H9 (cell line): ENCODE results near the gene C11orf86. TPM values are rescaled to one million over a fixed set of nuclear protein-coding genes. Genes with fewer than 3 reads are reported as not detected.

Experiments
- DNase-seq: peaks from one replicate; pipeline ENCODE4 v3.0.0-alpha.2; 2017
- H2AFZ ChIP-seq: one replicate; pipeline ENCODE4 v1.6.1; 2013; ENCODE audit warnings: mild to moderate bottlenecking, low read length, control low read depth, moderate library complexity
- H2AK5ac ChIP-seq: 2 replicates; pipeline ENCODE4 v1.6.1; 2013; ENCODE audit warnings: low read length, control low read depth, mixed read lengths; ENCODE audit not compliant: insufficient read length
- H2BK120ac ChIP-seq: one replicate; pipeline ENCODE4 v1.6.1; 2013; ENCODE audit warnings: low read depth, mild to moderate bottlenecking, low read length, control low read depth, inconsistent platforms; ENCODE audit not compliant: poor library complexity, severe bottlenecking
- H2BK12ac ChIP-seq: 2 replicates; pipeline ENCODE4 v1.6.1; 2013; ENCODE audit warnings: low read length, control low read depth, mixed read lengths, low read depth; ENCODE audit not compliant: insufficient read length
- H2BK15ac ChIP-seq: 2 replicates; pipeline ENCODE4 v1.6.1; 2013; ENCODE audit warnings: low read depth, low read length, control low read depth
- H2BK20ac ChIP-seq: one replicate; pipeline ENCODE4 v1.6.1; 2013; ENCODE audit warnings: low read depth, mild to moderate bottlenecking, low read length, control low read depth, inconsistent platforms; ENCODE audit not compliant: poor library complexity, severe bottlenecking
- H2BK5ac ChIP-seq: 2 replicates; pipeline ENCODE4 v1.6.1; 2013; ENCODE audit warnings: low read length, control low read depth, mixed read lengths; ENCODE audit not compliant: insufficient read length
- H3K14ac ChIP-seq: 2 replicates; pipeline ENCODE4 v1.6.1; 2013; ENCODE audit warnings: low read length, control low read depth; ENCODE audit not compliant: insufficient read depth
- H3K18ac ChIP-seq: 2 replicates; pipeline ENCODE4 v1.6.1; 2013; ENCODE audit warnings: low read depth, mild to moderate bottlenecking, mixed read lengths, low read length, control low read depth; ENCODE audit not compliant: insufficient read length
- H3K23ac ChIP-seq: 2 replicates; pipeline ENCODE4 v1.6.1; 2013; ENCODE audit warnings: low read length, control low read depth, mixed read lengths, low read depth; ENCODE audit not compliant: insufficient read length
- H3K23me2 ChIP-seq: 2 replicates; pipeline ENCODE4 v1.6.1; 2013; ENCODE audit warnings: low read depth, mild to moderate bottlenecking, mixed read lengths, low read length, control low read depth; ENCODE audit not compliant: insufficient read length, poor library complexity, severe bottlenecking
- H3K27ac ChIP-seq: 2 replicates; pipeline ENCODE4 v1.5.1; 2013; ENCODE audit warnings: low read length, control low read depth, mixed read lengths, low read depth; ENCODE audit not compliant: insufficient read length
- H3K27me3 ChIP-seq: 2 replicates; pipeline ENCODE4 v1.6.1; 2013; ENCODE audit warnings: low read length, control low read depth, inconsistent platforms; ENCODE audit not compliant: insufficient read depth
- H3K4ac ChIP-seq: 2 replicates; pipeline ENCODE4 v1.6.1; 2013; ENCODE audit warnings: low read depth, mild to moderate bottlenecking, control low read depth, inconsistent platforms, low read length, moderate library complexity
- H3K4me1 ChIP-seq: 2 replicates; pipeline ENCODE4 v1.6.1; 2013; ENCODE audit warnings: low read length, control low read depth, inconsistent platforms; ENCODE audit not compliant: insufficient read depth
- H3K4me2 ChIP-seq: 2 replicates; pipeline ENCODE4 v1.6.1; 2013; ENCODE audit warnings: low read length, control low read depth, mixed read lengths; ENCODE audit not compliant: insufficient read length, insufficient read depth
- H3K56ac ChIP-seq: 2 replicates; pipeline ENCODE4 v1.6.1; 2013; ENCODE audit warnings: low read depth, mild to moderate bottlenecking, mixed read lengths, low read length, control low read depth; ENCODE audit not compliant: insufficient read length
- H3K79me1 ChIP-seq: 2 replicates; pipeline ENCODE4 v1.6.1; 2013; ENCODE audit warnings: low read depth, mild to moderate bottlenecking, moderate library complexity, low read length, control low read depth, inconsistent platforms; ENCODE audit not compliant: insufficient read depth, poor library complexity, severe bottlenecking
- H3K79me2 ChIP-seq: 2 replicates; pipeline ENCODE4 v1.6.1; 2013; ENCODE audit warnings: low read length, control low read depth, inconsistent platforms; ENCODE audit not compliant: insufficient read depth
- H3K9ac ChIP-seq: 2 replicates; pipeline ENCODE4 v1.6.1; 2013; ENCODE audit warnings: low read length, control low read depth, mixed read lengths; ENCODE audit not compliant: insufficient read length; ENCODE audit errors: extremely low read depth
- H3K9me3 ChIP-seq: one replicate; pipeline ENCODE4 v1.6.1; 2013; ENCODE audit warnings: low read depth, low read length, inconsistent platforms; ENCODE audit not compliant: control insufficient read depth
- H3T11ph ChIP-seq: one replicate; pipeline ENCODE4 v1.6.1; 2013; ENCODE audit warnings: mild to moderate bottlenecking, low read length, control low read depth, inconsistent platforms
- H4K20me1 ChIP-seq: one replicate; pipeline ENCODE4 v1.6.1; 2013; ENCODE audit not compliant: control insufficient read depth, insufficient read length, insufficient read depth
- H4K5ac ChIP-seq: 2 replicates; pipeline ENCODE4 v1.6.1; 2013; ENCODE audit warnings: low read depth, mild to moderate bottlenecking, mixed read lengths, low read length, control low read depth; ENCODE audit not compliant: insufficient read length
- H4K8ac ChIP-seq: replicated peaks from 2 replicates; pipeline ENCODE4 v1.6.1; 2013; ENCODE audit warnings: low read length, control low read depth, mixed read lengths, low read depth; ENCODE audit not compliant: insufficient read length
- H4K91ac ChIP-seq: 2 replicates; pipeline ENCODE4 v1.6.1; 2013; ENCODE audit warnings: low read depth, mild to moderate bottlenecking, moderate library complexity, mixed read lengths, low read length, control low read depth; ENCODE audit not compliant: insufficient read length
- H3K27ac Mint-ChIP-seq, 3 experiments: 2 replicates in 2 of 3; 3 replicates in 1 of 3; pipeline ENCODE4 v1.8.0; 2020 to 2021; ENCODE audit warnings: mixed read lengths in 3 of 3, mild to moderate bottlenecking in 1 of 3, moderate library complexity in 1 of 3
- H3K27me3 Mint-ChIP-seq: 2 replicates; pipeline ENCODE4 v1.8.0; 2021; ENCODE audit warnings: low read depth, mild to moderate bottlenecking, moderate library complexity, mixed read lengths
- H3K36me3 Mint-ChIP-seq, 3 experiments: 2 replicates in 2 of 3; 3 replicates in 1 of 3; pipeline ENCODE4 v1.8.0; 2020 to 2021; ENCODE audit warnings: low read depth in 3 of 3, mixed read lengths in 3 of 3; ENCODE audit not compliant: insufficient read depth in 1 of 3
- H3K4me1 Mint-ChIP-seq, 2 experiments: 2 replicates each; pipeline ENCODE4 v1.8.0; 2020; ENCODE audit warnings: mixed read lengths in 2 of 2
- H3K4me3 Mint-ChIP-seq, 2 experiments: 2 replicates in 1 of 2; 3 replicates in 1 of 2; pipeline ENCODE4 v1.8.0; 2020 to 2021; ENCODE audit warnings: mild to moderate bottlenecking in 2 of 2, mixed read lengths in 2 of 2, moderate library complexity in 1 of 2
- H3K9me3 Mint-ChIP-seq, 2 experiments: 2 replicates in 1 of 2; 3 replicates in 1 of 2; pipeline ENCODE4 v1.8.0; 2020; ENCODE audit warnings: mild to moderate bottlenecking in 2 of 2, mixed read lengths in 2 of 2, moderate library complexity in 1 of 2
- WGBS: extraction: QIAGEN DNeasy Blood & Tissue Kit; methylation state at CpG from one replicate; pipeline ENCODE4 v1.1.7; 2013; ENCODE audit warnings: missing lambda C conversion rate, low lambda C conversion rate, mixed read lengths; ENCODE audit not compliant: insufficient read length; ENCODE audit errors: extremely low coverage; 5-methylcytosine and 5-hydroxymethylcytosine counted together
- total RNA-seq: library from RNA; stranded (reverse); gene quantifications from 2 replicates; pipeline ENCODE4 v1.2.1, GENCODE V29; 2021
- TF ChIP-seq, protein P1 (sequence below): fragments of 200-600 bp; sonication (generic); conservative IDR thresholded peaks from 3 replicates; pipeline ENCODE4 v1.8.0; 2021; ENCODE audit warnings: antibody characterized with exemption, mild to moderate bottlenecking

The C11orf86 gene
- total RNA-seq, 1 experiment from 2014 or later: not detected

DNA sequence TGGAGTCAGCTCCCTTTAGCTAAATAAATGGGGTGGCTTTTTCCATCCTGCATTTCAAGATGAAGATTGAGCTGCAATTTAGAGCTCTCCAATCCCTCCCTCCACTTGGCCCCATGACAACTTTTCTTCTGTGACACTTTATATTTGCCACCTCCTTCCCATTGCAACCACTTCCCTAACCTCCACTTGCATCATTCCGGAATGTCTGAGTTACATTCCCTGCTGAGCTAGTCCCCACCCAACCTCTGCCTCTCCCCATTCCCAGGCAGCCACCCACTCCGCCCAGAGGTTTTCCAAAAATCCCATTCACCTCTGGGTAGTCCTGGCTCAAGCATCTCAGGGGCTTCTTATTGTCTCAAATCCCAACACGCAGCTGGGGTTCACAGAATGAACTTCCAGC is 41.6 kb upstream of the C11orf86 start:
- no peak overlapping the region for H2BK15ac ChIP-seq

More for the DNA sequence above, 41.6 kb upstream of the C11orf86 start:
- Histone ChIP-seq H2BK120ac (no peak overlapping the region), H2AK5ac (no peak overlapping the region), H3K9me3 (no peaks in the 10 kb centered on the region), H2AFZ (no peak overlapping the region), H3K79me1 (no peaks in the 10 kb centered on the region), H4K5ac (no peak overlapping the region), H4K20me1 (no peaks in the 10 kb centered on the region), H3K18ac (no peak overlapping the region), H3K4me2 (no peak overlapping the region), H2BK5ac (no peak overlapping the region), H3T11ph (no peak overlapping the region), H3K27ac (no peak overlapping the region), H4K91ac (no peak overlapping the region), H4K8ac (no peak overlapping the region), H3K4ac (no peak overlapping the region), H3K79me2 (no peaks in the 10 kb centered on the region), H3K27me3 (no peaks in the 10 kb centered on the region), H3K56ac (no peak overlapping the region), H3K4me1 (no peaks in the 10 kb centered on the region), H3K14ac (no peak overlapping the region), H3K23me2 (no peaks in the 10 kb centered on the region), H2BK12ac (no peak overlapping the region), H3K23ac (no peak overlapping the region), H2BK20ac (no peak overlapping the region), H3K9ac (no peak overlapping the region)
- H3K36me3 Mint-ChIP-seq: no peaks in the 10 kb centered on the region; a peak in 1 of 7 replicates
- DNase-seq: no peak
- no peaks in the 10 kb centered on the region for H3K27me3 Mint-ChIP-seq
- TF ChIP-seq, protein P1, sequence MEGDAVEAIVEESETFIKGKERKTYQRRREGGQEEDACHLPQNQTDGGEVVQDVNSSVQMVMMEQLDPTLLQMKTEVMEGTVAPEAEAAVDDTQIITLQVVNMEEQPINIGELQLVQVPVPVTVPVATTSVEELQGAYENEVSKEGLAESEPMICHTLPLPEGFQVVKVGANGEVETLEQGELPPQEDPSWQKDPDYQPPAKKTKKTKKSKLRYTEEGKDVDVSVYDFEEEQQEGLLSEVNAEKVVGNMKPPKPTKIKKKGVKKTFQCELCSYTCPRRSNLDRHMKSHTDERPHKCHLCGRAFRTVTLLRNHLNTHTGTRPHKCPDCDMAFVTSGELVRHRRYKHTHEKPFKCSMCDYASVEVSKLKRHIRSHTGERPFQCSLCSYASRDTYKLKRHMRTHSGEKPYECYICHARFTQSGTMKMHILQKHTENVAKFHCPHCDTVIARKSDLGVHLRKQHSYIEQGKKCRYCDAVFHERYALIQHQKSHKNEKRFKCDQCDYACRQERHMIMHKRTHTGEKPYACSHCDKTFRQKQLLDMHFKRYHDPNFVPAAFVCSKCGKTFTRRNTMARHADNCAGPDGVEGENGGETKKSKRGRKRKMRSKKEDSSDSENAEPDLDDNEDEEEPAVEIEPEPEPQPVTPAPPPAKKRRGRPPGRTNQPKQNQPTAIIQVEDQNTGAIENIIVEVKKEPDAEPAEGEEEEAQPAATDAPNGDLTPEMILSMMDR: no peak
- H3K4me1 Mint-ChIP-seq: peaks cover 21 to 26% of the 10 kb centered on the region in 2 experiments
- WGBS: no CpG with 5 or more reads among the region's 3 CpGs
- peak overlapping the region in 1 of 3 experiments; percentile 22; a peak in 1 of 7 replicates for H3K27ac Mint-ChIP-seq
- no peaks in the 10 kb centered on the region for H3K9me3 Mint-ChIP-seq
- H3K4me3 Mint-ChIP-seq: no peak overlapping the region
